HepG2 (cell line): ENCODE data around the gene HEMK1. TPM values are rescaled to one million over a fixed set of nuclear protein-coding genes. Genes with fewer than 3 reads are reported as not detected.

Source experiments
- MBNL3 ChIP-seq: fragments of 250-450 bp; sonication (Bioruptor Pico); conservative IDR thresholded peaks from 2 replicates; pipeline ENCODE4 v1.8.0; 2022; ENCODE audit warnings: mild to moderate bottlenecking, inconsistent platforms
- RXRA ChIP-seq: sonication (generic); formaldehyde crosslinking; IDR thresholded peaks from 2 replicates; pipeline ENCODE4 v1.5.1; 2020; ENCODE audit warnings: missing genetic modification reagents
- SRSF4 ChIP-seq: fragments of 200-400 bp; formaldehyde crosslinking; IDR thresholded peaks from one replicate; pipeline ENCODE4 v1.6.1; 2018; ENCODE audit warnings: mild to moderate bottlenecking, low read depth, low read length, moderate library complexity; ENCODE audit not compliant: poor library complexity, severe bottlenecking
- ZC3H13 ChIP-seq: sonication (generic); formaldehyde crosslinking; IDR thresholded peaks from 2 replicates; pipeline ENCODE4 v1.8.1; 2023; ENCODE audit warnings: mild to moderate bottlenecking, missing genetic modification reagents, moderate library complexity
- ZNF256 ChIP-seq: sonication (generic); formaldehyde crosslinking; conservative IDR thresholded peaks from 2 replicates; pipeline ENCODE4 v1.4.0; 2020; ENCODE audit warnings: missing genetic modification reagents
- ZSCAN21 ChIP-seq: sonication (generic); formaldehyde crosslinking; IDR thresholded peaks from 2 replicates; pipeline ENCODE4 v1.8.0; 2022; ENCODE audit warnings: mild to moderate bottlenecking, missing genetic modification reagents, moderate library complexity, borderline replicate concordance
- polyA plus RNA-seq, 8 experiments: library from polyadenylated mRNA; depleted of rRNA in 3 of 8; stranded (reverse) in 7 of 8; unstranded in 1 of 8; fragments of >200 nt; fragmentation: Illumina TruSeq in 4 of 8; extraction: Trizol in 4 of 8; gene quantifications; 2 replicates each; pipeline versions ENCODE4 v1.2.1 to v1.2.3, GENCODE V29; 2011 to 2016; ENCODE audit warnings: low read depth in 4 of 8, missing spikeins in 1 of 8, mixed read lengths in 1 of 8; ENCODE audit not compliant: insufficient read depth in 1 of 8
- total RNA-seq, 5 experiments: library from RNA; depleted of rRNA; stranded (reverse); fragments of >200 nt; fragmentation: Illumina TruSeq; extraction: Trizol; gene quantifications; 2 replicates each; pipeline ENCODE4 v1.2.3, GENCODE V29; 2016; ENCODE audit warnings: low read depth in 1 of 5
- TF ChIP-seq, protein P1 (sequence below): sonication (generic); formaldehyde crosslinking; IDR thresholded peaks from 2 replicates; pipeline ENCODE4 v1.5.0; 2020; ENCODE audit warnings: missing genetic modification reagents, mild to moderate bottlenecking, borderline replicate concordance
- TF ChIP-seq, protein P2 (sequence below): sonication (generic); formaldehyde crosslinking; IDR thresholded peaks from 2 replicates; pipeline ENCODE4 v1.5.0; 2020; ENCODE audit warnings: mild to moderate bottlenecking, missing genetic modification reagents, borderline replicate concordance
- TF ChIP-seq, protein P3 (sequence below): sonication (generic); formaldehyde crosslinking; IDR thresholded peaks from 2 replicates; pipeline ENCODE4 v1.5.0; 2020; ENCODE audit warnings: mild to moderate bottlenecking, missing genetic modification reagents, borderline replicate concordance
- TF ChIP-seq, protein P4 (sequence below): sonication (generic); formaldehyde crosslinking; IDR thresholded peaks from 2 replicates; pipeline ENCODE4 v1.4.0; 2020; ENCODE audit warnings: missing genetic modification reagents
- TF ChIP-seq, protein P5 (sequence below): sonication (generic); formaldehyde crosslinking; IDR thresholded peaks from 2 replicates; pipeline ENCODE4 v1.5.0; 2020; ENCODE audit warnings: mild to moderate bottlenecking, missing genetic modification reagents

Gene HEMK1
- total and polyA plus RNA-seq, 2 of the 13 experiments (the other 11 are each of a cell fraction or from before 2014, with no cell fraction given) = 9.8 to 12.6 TPM

DNA sequence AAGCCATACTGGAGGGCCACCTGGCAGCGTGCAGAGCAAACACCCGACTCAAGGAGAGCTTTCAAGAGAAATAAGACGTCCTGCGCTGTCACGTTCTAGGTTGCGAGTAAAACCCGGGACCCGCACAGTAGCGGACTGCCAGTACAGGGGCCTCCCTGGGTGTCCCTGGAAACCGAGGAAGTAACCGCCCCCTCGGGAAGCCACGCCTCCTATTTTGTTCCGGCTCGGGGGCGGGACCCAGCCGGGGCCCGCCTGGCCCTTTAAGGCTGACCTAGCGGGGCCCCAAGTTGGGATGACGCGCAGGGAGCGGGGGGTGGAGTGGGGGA is 47.4 kb downstream of the HEMK1 start (continued):
- TF ChIP-seq, protein P1, sequence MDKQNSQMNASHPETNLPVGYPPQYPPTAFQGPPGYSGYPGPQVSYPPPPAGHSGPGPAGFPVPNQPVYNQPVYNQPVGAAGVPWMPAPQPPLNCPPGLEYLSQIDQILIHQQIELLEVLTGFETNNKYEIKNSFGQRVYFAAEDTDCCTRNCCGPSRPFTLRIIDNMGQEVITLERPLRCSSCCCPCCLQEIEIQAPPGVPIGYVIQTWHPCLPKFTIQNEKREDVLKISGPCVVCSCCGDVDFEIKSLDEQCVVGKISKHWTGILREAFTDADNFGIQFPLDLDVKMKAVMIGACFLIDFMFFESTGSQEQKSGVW (CRISPR knock-in tag) = no peak
- TF ChIP-seq ZNF256 (CRISPR knock-in tag) (no peak), MBNL3 (no peak), SRSF4 (no peak), ZC3H13 (CRISPR knock-in tag) (no peak), ZSCAN21 (no peak), RXRA (no peak)
- TF ChIP-seq, protein P2, sequence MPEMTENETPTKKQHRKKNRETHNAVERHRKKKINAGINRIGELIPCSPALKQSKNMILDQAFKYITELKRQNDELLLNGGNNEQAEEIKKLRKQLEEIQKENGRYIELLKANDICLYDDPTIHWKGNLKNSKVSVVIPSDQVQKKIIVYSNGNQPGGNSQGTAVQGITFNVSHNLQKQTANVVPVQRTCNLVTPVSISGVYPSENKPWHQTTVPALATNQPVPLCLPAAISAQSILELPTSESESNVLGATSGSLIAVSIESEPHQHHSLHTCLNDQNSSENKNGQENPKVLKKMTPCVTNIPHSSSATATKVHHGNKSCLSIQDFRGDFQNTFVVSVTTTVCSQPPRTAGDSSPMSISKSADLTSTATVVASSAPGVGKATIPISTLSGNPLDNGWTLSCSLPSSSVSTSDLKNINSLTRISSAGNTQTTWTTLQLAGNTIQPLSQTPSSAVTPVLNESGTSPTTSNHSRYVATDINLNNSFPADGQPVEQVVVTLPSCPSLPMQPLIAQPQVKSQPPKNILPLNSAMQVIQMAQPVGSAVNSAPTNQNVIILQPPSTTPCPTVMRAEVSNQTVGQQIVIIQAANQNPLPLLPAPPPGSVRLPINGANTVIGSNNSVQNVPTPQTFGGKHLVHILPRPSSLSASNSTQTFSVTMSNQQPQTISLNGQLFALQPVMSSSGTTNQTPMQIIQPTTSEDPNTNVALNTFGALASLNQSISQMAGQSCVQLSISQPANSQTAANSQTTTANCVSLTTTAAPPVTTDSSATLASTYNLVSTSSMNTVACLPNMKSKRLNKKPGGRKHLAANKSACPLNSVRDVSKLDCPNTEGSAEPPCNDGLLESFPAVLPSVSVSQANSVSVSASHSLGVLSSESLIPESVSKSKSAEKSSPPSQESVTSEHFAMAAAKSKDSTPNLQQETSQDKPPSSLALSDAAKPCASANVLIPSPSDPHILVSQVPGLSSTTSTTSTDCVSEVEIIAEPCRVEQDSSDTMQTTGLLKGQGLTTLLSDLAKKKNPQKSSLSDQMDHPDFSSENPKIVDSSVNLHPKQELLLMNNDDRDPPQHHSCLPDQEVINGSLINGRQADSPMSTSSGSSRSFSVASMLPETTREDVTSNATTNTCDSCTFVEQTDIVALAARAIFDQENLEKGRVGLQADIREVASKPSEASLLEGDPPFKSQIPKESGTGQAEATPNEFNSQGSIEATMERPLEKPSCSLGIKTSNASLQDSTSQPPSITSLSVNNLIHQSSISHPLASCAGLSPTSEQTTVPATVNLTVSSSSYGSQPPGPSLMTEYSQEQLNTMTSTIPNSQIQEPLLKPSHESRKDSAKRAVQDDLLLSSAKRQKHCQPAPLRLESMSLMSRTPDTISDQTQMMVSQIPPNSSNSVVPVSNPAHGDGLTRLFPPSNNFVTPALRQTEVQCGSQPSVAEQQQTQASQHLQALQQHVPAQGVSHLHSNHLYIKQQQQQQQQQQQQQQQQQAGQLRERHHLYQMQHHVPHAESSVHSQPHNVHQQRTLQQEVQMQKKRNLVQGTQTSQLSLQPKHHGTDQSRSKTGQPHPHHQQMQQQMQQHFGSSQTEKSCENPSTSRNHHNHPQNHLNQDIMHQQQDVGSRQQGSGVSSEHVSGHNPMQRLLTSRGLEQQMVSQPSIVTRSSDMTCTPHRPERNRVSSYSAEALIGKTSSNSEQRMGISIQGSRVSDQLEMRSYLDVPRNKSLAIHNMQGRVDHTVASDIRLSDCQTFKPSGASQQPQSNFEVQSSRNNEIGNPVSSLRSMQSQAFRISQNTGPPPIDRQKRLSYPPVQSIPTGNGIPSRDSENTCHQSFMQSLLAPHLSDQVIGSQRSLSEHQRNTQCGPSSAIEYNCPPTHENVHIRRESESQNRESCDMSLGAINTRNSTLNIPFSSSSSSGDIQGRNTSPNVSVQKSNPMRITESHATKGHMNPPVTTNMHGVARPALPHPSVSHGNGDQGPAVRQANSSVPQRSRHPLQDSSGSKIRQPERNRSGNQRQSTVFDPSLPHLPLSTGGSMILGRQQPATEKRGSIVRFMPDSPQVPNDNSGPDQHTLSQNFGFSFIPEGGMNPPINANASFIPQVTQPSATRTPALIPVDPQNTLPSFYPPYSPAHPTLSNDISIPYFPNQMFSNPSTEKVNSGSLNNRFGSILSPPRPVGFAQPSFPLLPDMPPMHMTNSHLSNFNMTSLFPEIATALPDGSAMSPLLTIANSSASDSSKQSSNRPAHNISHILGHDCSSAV (CRISPR knock-in tag) = no peak
- TF ChIP-seq, protein P3, sequence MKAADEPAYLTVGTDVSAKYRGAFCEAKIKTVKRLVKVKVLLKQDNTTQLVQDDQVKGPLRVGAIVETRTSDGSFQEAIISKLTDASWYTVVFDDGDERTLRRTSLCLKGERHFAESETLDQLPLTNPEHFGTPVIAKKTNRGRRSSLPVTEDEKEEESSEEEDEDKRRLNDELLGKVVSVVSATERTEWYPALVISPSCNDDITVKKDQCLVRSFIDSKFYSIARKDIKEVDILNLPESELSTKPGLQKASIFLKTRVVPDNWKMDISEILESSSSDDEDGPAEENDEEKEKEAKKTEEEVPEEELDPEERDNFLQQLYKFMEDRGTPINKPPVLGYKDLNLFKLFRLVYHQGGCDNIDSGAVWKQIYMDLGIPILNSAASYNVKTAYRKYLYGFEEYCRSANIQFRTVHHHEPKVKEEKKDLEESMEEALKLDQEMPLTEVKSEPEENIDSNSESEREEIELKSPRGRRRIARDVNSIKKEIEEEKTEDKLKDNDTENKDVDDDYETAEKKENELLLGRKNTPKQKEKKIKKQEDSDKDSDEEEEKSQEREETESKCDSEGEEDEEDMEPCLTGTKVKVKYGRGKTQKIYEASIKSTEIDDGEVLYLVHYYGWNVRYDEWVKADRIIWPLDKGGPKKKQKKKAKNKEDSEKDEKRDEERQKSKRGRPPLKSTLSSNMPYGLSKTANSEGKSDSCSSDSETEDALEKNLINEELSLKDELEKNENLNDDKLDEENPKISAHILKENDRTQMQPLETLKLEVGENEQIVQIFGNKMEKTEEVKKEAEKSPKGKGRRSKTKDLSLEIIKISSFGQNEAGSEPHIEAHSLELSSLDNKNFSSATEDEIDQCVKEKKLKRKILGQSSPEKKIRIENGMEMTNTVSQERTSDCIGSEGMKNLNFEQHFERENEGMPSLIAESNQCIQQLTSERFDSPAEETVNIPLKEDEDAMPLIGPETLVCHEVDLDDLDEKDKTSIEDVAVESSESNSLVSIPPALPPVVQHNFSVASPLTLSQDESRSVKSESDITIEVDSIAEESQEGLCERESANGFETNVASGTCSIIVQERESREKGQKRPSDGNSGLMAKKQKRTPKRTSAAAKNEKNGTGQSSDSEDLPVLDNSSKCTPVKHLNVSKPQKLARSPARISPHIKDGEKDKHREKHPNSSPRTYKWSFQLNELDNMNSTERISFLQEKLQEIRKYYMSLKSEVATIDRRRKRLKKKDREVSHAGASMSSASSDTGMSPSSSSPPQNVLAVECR (CRISPR knock-in tag) = no peak
- TF ChIP-seq, protein P4, sequence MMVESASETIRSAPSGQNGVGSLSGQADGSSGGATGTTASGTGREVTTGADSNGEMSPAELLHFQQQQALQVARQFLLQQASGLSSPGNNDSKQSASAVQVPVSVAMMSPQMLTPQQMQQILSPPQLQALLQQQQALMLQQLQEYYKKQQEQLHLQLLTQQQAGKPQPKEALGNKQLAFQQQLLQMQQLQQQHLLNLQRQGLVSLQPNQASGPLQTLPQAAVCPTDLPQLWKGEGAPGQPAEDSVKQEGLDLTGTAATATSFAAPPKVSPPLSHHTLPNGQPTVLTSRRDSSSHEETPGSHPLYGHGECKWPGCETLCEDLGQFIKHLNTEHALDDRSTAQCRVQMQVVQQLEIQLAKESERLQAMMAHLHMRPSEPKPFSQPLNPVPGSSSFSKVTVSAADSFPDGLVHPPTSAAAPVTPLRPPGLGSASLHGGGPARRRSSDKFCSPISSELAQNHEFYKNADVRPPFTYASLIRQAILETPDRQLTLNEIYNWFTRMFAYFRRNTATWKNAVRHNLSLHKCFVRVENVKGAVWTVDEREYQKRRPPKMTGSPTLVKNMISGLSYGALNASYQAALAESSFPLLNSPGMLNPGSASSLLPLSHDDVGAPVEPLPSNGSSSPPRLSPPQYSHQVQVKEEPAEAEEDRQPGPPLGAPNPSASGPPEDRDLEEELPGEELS (CRISPR knock-in tag) = no peak
- TF ChIP-seq, protein P5, sequence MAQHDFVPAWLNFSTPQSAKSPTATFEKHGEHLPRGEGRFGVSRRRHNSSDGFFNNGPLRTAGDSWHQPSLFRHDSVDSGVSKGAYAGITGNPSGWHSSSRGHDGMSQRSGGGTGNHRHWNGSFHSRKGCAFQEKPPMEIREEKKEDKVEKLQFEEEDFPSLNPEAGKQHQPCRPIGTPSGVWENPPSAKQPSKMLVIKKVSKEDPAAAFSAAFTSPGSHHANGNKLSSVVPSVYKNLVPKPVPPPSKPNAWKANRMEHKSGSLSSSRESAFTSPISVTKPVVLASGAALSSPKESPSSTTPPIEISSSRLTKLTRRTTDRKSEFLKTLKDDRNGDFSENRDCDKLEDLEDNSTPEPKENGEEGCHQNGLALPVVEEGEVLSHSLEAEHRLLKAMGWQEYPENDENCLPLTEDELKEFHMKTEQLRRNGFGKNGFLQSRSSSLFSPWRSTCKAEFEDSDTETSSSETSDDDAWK = no peak
